Ovary (tissue), 3 donors: ENCODE measurements around the gene FOXP1.

Experiments
- POLR2A ChIP-seq: fragments of 450-650 bp; IDR thresholded peaks from one replicate; pipeline ENCODE4 v1.6.1; 2017; ENCODE audit warnings: antibody characterized with exemption, mild to moderate bottlenecking, moderate library complexity
- TF ChIP-seq, protein P1 (sequence below), 3 donors: fragments of 450-650 bp in 2 of 3; fragments of 200-600 bp in 1 of 3; IDR thresholded peaks; one replicate each; pipeline versions ENCODE4 v1.5.1 to v1.8.0; 2016 to 2022; ENCODE audit warnings: antibody characterized with exemption in 3 of 3, mild to moderate bottlenecking in 1 of 3
- donor health status: DM: no; HTN: no; CAD: no.

DNA sequence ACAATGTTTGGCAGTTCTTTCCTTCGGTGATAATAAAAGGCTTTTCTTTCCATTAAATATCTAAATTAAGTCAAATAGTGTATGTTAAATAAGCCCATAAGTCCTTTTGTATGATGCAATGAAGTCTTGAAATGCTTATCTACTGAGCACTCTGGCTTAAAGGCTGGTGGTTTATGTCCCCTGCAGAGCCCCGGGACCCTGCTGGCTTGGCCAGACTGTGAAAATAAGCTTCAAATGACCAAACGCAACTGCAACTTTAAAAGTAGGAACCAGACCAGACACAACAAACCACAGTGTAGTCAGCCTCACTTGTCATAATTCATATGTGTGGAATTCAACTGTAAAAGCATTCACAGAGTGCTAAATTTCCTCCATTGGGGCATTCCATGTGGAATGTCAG is 72.5 kb downstream of the FOXP1 start:
- TF ChIP-seq, protein P1, sequence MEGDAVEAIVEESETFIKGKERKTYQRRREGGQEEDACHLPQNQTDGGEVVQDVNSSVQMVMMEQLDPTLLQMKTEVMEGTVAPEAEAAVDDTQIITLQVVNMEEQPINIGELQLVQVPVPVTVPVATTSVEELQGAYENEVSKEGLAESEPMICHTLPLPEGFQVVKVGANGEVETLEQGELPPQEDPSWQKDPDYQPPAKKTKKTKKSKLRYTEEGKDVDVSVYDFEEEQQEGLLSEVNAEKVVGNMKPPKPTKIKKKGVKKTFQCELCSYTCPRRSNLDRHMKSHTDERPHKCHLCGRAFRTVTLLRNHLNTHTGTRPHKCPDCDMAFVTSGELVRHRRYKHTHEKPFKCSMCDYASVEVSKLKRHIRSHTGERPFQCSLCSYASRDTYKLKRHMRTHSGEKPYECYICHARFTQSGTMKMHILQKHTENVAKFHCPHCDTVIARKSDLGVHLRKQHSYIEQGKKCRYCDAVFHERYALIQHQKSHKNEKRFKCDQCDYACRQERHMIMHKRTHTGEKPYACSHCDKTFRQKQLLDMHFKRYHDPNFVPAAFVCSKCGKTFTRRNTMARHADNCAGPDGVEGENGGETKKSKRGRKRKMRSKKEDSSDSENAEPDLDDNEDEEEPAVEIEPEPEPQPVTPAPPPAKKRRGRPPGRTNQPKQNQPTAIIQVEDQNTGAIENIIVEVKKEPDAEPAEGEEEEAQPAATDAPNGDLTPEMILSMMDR (IDR thresholded peaks at IDR 0.05) = no peak
- TF ChIP-seq POLR2A = no peak
